ENCODE measurements around the gene STYXL1. TPM values are rescaled to one million over a fixed set of nuclear protein-coding genes. Genes with fewer than 3 reads are reported as not detected.
"Not testable (repeated sequence)": the region's sequence is repeated elsewhere in the genome, so short reads cannot be mapped to it uniquely, and the experiment has no call there.

STYXL1 gene
- total RNA-seq, 1 donor from 2014 or later, result 71.7 TPM

GRCh38 chr7:76054123-76055120, 6.6 kb upstream of the STYXL1 start:
- TF ChIP-seq CTCF (IDR thresholded peaks at IDR 0.05; ENCODE audit: insufficient read depth, low read length, poor library complexity, severe bottlenecking), result no peak
- peaks cover 2% of the 10 kb centered on the region for H3K36me3 ChIP-seq (ENCODE audit: control insufficient read depth, insufficient read depth, low read length)

GRCh38 chr7:76053461-76053860, 5.7 kb upstream of the STYXL1 start:
- no peak overlapping the region for H3K4me3 ChIP-seq (ENCODE audit: low read depth, low read length)
- no peak for TF ChIP-seq CTCF (IDR thresholded peaks at IDR 0.05; ENCODE audit: insufficient read depth, low read length, poor library complexity, severe bottlenecking)
- DNase-seq (ENCODE audit: low read depth), result no peak
- H3K27me3 ChIP-seq (ENCODE audit: control insufficient read depth, insufficient read depth, low read length), result no peaks in the 10 kb centered on the region
- no peaks in the 10 kb centered on the region for H3K36me3 ChIP-seq (ENCODE audit: control insufficient read depth, insufficient read depth, low read length)

More at GRCh38 chr7:76054123-76055120, 6.6 kb upstream of the STYXL1 start:
- H3K27me3 ChIP-seq (ENCODE audit: control insufficient read depth, insufficient read depth, low read length), result no peaks in the 10 kb centered on the region
- no peak overlapping the region for H3K4me3 ChIP-seq (ENCODE audit: low read depth, low read length)
- DNase-seq (ENCODE audit: low read depth), result peak; percentile 61

GRCh38 chr7:76052681-76053080, 4.9 kb upstream of the STYXL1 start:
- H3K36me3 ChIP-seq (ENCODE audit: control insufficient read depth, insufficient read depth, low read length); H3K4me3 ChIP-seq (ENCODE audit: low read depth, low read length); DNase-seq (ENCODE audit: low read depth); H3K27me3 ChIP-seq (ENCODE audit: control insufficient read depth, insufficient read depth, low read length): not testable (repeated sequence)

GRCh38 chr7:76051840-76052239, 4.0 kb upstream of the STYXL1 start:
- DNase-seq (ENCODE audit: low read depth), result no peak
- Histone ChIP-seq H3K36me3 (ENCODE audit: control insufficient read depth, insufficient read depth, low read length) (no peaks in the 10 kb centered on the region), H3K27me3 (ENCODE audit: control insufficient read depth, insufficient read depth, low read length) (no peaks in the 10 kb centered on the region), H3K4me3 (ENCODE audit: low read depth, low read length) (no peak overlapping the region)
- TF ChIP-seq CTCF (IDR thresholded peaks at IDR 0.05; ENCODE audit: insufficient read depth, low read length, poor library complexity, severe bottlenecking), result no peak

- DNase-seq (ENCODE audit: low read depth), result no peak
- H3K4me3 ChIP-seq (ENCODE audit: low read depth, low read length), result no peak overlapping the region
- H3K27me3 ChIP-seq (ENCODE audit: control insufficient read depth, insufficient read depth, low read length), result no peaks in the 10 kb centered on the region
- no peak for TF ChIP-seq CTCF (IDR thresholded peaks at IDR 0.05; ENCODE audit: insufficient read depth, low read length, poor library complexity, severe bottlenecking)
- no peaks in the 10 kb centered on the region for H3K36me3 ChIP-seq (ENCODE audit: control insufficient read depth, insufficient read depth, low read length)
These were observed 2.7 kb upstream of the STYXL1 start for GRCh38 chr7:76050545-76050944.

- Histone ChIP-seq H3K36me3 (ENCODE audit: control insufficient read depth, insufficient read depth, low read length) (no peaks in the 10 kb centered on the region), H3K4me3 (ENCODE audit: low read depth, low read length) (peak overlapping the region; percentile 79), H3K27me3 (ENCODE audit: control insufficient read depth, insufficient read depth, low read length) (no peaks in the 10 kb centered on the region)
- no peak for DNase-seq (ENCODE audit: low read depth)
- no peak for TF ChIP-seq CTCF (IDR thresholded peaks at IDR 0.05; ENCODE audit: insufficient read depth, low read length, poor library complexity, severe bottlenecking)
These were observed 1.5 kb upstream of the STYXL1 start for GRCh38 chr7:76049295-76049694.

Measured in kidney epithelial cell (primary cell).